Stimulated activated CD8-positive, alpha-beta memory T cell treated with anti-CD3 and anti-CD28 coated beads, Interleukin-4, amount 100 ng/mL, for 24 hours (primary cell): Measurements from ENCODE around the gene MEOX1.

Experiments
- DNase-seq: peaks from one replicate; pipeline ENCODE4 v3.0.0-alpha.2; 2020; ENCODE audit warnings: low read depth

MEOX1 gene

GRCh38 chr17:43655693-43656255 lies 5.9 kb downstream of the MEOX1 start:
- no peak for DNase-seq

DNA sequence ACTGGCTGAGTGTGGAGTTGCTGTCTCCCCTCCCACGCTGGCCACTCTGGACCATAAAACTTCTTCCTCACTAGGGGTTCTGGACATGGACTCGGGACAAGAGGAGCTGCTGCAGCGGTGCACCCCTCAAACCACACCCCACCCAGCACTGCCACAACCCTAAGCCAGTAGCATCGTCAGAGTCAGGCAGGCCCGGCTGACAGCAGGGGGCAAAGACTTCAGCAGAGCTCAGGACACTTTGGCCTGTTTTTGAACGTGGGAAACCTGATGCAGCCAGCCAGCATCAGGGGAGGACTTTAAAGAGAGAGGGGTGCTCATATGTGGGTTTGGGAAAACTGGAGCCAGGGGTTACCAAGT lies 9.6 kb downstream of the MEOX1 start:
- DNase-seq: no peak

- DNase-seq: no peak
Measured at GRCh38 chr17:43650471-43650870, 11.3 kb downstream of the MEOX1 start.

DNA sequence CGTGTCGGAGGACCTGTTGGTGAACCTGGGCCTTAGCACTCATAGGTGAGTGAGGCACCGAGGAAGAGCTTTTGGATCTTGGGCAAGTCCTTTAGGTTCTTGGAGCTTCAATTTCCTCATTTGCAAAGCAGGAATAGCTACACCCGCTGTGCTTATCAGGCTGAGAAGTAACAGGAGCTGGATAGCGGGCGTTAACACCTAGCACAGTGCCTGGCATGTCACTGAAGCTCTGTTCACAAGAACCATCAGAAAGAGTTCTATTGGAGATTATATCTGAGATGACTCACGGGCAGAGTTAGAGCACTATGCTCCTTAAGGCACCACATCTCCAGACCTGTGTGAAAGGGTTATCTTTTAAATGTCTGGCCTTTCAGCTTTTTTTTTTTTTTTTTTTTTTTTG lies 12.8 kb downstream of the MEOX1 start:
- no peak for DNase-seq

- DNase-seq: no peak
Measured at GRCh38 chr17:43645765-43646481, 15.8 kb downstream of the MEOX1 start.

- DNase-seq: no peak
Measured at GRCh38 chr17:43645450-43645764, 16.3 kb downstream of the MEOX1 start.

- DNase-seq: no peak
Measured at GRCh38 chr17:43644081-43644480, 17.6 kb downstream of the MEOX1 start.

DNA sequence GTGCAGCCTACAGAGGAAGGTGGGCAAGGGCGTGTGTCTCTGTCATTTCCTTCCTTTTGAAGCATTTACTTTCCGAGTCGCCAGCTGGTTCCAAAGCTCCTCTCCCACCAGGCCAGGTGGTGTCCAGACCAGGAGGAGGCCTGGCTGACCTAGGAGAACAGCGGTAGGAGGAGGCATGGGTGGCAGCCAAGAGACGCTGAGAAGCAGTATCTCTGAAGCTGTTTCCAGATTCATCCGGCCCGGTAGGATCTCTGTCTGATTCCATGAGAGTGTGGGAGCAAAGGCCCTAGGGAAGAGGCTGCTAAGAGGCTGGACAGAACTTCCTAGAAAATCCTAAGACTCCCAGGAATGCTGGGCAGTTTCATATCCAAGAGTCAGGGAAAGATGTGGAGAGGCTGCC lies 20.3 kb downstream of the MEOX1 start:
- no peak for DNase-seq

- DNase-seq: no peak
Measured at GRCh38 chr17:43640491-43641252, 21.1 kb downstream of the MEOX1 start.

DNA sequence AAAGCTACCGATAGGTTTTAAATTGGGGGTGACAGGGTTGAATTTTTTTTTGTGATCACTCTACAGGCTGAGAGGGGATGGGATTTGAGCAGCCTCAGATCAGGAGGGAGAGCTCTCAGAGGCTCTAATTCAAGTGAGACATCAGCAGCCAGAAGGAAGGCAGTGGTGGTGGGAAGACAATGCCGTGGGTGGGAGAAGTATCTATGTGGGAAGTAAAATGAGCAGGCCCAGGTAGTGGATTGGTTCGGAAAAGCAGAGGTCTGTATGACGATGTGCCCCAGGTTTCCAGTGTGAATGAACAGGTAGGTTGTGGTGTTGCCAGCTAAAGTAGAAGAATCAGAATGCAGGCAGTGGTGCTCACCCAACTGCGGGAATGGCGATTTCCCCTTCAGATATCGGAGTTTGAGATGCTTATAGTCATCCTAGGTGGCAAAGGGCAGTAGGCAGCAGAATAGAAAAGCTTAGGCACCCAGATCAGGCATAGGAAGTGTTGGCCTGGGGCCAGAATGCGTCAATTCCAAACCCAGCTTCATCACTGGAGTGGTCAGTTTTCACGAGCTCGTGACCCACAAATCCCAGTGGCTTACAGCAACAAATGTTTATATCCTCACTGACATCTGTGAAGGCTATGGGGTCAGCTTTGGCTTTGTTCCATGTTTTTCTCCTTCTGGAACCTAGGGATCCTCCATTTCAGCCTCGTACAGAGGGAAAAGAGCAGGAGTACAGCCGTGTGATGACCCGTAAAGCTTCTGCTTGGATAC lies 24.0 kb downstream of the MEOX1 start:
- no peak for DNase-seq

DNA sequence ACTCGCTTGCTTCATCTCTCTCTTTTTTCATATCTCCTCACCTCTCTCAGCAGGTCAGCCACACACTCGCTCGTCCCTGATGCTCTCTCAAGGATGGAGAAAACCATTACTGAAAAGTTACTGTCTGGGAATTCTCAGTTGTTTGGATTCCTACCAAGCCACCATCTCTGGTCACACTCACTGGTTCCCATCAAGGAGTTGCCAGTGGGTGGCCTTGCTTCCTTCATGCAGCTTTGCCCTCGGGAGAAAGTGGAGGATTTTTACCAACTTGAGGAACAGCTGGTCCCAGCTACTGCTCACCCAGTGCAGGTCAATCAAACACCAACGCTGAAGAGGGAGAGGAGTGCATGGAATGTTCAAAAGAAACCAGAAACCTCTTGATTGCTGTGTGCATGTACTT lies 25.3 kb downstream of the MEOX1 start:
- no peak for DNase-seq

GRCh38 chr17:43634591-43635125 lies 27.1 kb downstream of the MEOX1 start:
- no peak for DNase-seq

DNA sequence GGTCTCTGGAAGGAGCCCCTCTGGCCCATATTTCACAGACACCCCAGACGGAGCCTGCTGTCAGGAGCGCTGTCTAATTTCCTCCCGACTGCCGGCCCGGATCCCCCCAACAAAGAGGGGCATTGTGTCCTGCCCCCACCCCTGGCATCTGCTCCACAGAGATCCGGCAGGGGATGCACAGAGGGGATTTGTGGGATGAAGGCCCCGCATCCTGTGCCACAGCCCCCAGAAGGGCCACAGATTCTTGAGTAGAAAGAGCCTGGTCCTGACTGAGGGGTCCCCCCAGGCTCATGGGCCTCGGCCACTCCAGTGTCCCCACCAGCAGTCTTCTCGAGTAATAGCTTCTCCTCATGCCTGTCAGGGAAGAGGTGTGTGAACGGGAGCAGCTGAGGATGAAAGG lies 29.5 kb downstream of the MEOX1 start:
- DNase-seq: no peak

DNA sequence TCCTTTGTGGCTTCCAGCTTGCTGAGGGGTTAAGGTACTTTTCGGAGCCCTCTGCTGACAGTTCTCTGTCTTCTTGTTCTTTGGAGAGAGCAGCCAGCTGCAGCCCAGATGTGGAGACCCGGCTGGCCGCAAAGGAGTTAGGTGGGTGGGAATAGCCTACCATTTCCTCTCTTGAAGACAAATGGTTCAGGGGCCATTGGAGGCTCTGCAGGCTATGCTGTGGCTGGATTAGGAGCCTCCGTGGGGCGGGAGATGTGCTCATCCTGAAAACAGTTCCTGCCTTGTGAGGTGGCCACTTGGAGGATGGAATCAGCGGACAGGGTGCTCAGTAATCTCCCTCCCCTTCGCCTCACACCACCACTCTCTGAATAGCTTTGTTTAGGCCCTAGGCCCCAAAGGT lies 30.3 kb downstream of the MEOX1 start:
- DNase-seq: no peak

- DNase-seq: no peak
Measured at GRCh38 chr17:43628089-43628650, 33.6 kb downstream of the MEOX1 start.

DNA sequence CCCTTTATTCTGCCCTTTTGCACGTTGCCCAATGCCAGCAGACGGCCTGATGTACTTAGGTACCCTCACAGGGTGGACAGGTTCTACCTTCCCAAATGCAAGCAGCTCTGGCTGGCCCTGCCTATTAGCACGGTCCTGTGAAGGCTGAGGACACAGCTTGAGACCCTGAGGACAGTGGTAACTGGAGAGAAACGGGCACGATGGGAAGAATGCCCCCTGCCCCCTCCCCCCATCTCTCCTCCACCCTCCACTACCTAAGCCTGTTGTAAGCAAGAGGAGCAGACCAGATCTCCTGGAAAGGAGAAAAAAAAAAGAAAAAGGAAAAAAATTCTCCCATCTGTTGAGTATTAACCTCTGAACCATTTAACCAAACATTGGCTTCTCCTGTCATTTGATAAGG lies 34.1 kb downstream of the MEOX1 start:
- no peak for DNase-seq

DNA sequence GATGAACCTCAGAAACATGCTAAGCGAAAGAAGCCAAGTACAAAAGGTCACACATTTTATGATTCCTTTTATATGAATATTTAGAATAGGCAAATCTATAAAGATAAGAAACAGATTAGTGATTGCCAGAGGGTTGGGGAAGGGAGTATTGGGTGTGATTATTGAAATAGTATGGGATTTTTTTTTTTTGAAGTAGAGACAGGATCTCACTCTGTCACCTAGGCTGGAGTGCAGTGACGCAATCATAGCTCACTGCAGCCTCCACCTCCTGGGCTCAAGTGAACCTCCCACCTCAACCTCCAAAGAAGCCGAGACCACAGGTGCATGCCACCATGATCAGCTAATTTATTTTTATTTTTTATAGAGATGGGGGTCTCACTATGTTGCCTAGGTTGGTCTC lies 35.7 kb downstream of the MEOX1 start:
- no peak for DNase-seq

- no peak for DNase-seq
Measured at GRCh38 chr17:43625606-43626005, 36.1 kb downstream of the MEOX1 start.

DNA sequence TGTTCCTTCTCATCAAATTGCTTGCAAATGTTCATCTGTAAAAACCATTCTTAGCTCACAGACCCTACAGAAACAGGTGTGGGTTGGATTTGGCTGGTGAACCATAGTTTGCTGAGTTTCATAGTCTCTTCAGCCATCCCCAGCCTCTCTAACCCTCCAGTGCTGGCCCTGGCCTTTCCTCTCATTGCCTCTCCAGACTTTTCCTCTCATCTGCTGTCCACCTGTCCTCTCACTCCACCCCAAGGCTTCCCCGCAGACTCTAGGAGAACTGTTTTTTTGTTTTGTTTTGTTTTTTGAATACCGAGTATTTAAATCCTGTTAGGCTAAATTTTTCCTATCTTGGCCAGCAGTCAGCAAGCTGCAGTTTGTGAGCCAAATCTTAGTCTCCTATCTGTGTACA lies 41.1 kb downstream of the MEOX1 start:
- no peak for DNase-seq

DNA sequence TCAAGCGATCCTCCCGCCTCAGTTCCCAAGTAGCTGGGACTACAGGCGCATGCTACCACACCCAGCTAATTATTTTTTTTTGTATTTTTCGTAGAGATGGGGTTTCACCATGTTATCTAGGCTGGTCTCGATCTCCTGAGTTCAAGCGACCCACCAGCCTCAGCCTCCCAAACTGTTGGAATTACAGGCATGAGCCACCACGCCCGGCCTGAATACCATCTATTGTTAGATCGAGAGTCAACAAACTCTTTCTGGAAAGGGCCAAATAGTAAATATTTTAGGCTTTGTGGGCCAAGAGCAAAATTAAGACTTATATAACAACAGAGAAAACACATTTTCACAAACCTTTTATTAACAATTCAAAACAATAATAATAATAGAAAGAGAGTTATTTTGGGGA lies 41.6 kb downstream of the MEOX1 start:
- DNase-seq: no peak

DNA sequence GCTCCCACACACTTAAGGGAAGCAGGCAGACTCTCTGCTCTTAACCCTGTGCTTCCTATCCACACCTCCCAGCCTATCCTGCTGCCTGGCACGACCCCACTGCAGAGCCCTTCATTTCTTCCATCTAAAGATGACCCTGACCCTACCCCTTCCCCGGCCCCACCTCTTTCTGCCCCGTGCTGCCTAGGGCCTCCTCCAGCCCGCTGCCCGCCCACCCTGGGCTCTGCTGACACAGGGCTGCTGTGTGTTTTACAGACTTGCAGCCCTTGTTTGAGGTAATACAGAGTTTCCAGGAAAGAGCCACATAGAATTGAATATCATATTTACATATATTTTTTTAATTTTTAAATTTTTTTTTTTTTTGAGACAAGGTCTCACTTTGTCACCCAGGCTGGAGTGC lies 42.0 kb downstream of the MEOX1 start:
- no peak for DNase-seq

- no peak for DNase-seq
Measured at GRCh38 chr17:43618276-43618675, 43.4 kb downstream of the MEOX1 start.
